Adrenal gland (tissue), 12 donors: ENCODE measurements around the gene INHBC. TPM values are rescaled to one million over a fixed set of nuclear protein-coding genes. Genes with fewer than 3 reads are reported as not detected.
A peak's percentile ranks its signal among the peaks of the same experiment; 100 is the strongest.

Experiments used
- DNase-seq, 7 donors: peaks; one replicate each; pipeline ENCODE4 v3.0.0-alpha.2; 2019 to 2020
- H3K27ac ChIP-seq, 5 donors: fragments of 200-600 bp; sonication (generic) in 4 of 5; 1 replicate in 3 of 5; 2 replicates in 2 of 5; pipeline versions ENCODE4 v1.5.1 to v1.8.0; 2016 to 2020; ENCODE audit warnings: mild to moderate bottlenecking in 1 of 5
- H3K27me3 ChIP-seq: fragments of 200-600 bp; 2 replicates; pipeline ENCODE4 v1.8.0; 2021
- H3K36me3 ChIP-seq, 2 donors: fragments of 200-600 bp; replicated peaks in 1 of 2; 1 replicate in 1 of 2; 2 replicates in 1 of 2; pipeline versions ENCODE4 v1.5.1 to v1.8.0; 2018 to 2022
- H3K4me1 ChIP-seq, 2 donors: fragments of 200-600 bp; replicated peaks in 1 of 2; 1 replicate in 1 of 2; 2 replicates in 1 of 2; pipeline versions ENCODE4 v1.5.1 to v1.8.0; 2018 to 2021
- H3K4me3 ChIP-seq, 4 donors: fragments of 200-600 bp; sonication (generic) in 3 of 4; one replicate each; pipeline ENCODE4 v1.5.1; 2016 to 2018
- H3K9me3 ChIP-seq, 3 donors: fragments of 200-600 bp; sonication (generic) in 1 of 3; replicated peaks in 1 of 3; 1 replicate in 2 of 3; 2 replicates in 1 of 3; pipeline versions ENCODE4 v1.5.1 to v1.8.0; 2016 to 2021
- CTCF ChIP-seq, 6 experiments: fragments of 450-650 bp in 4 of 6; fragments of 200-600 bp in 2 of 6; sonication (generic) in 1 of 6; IDR thresholded peaks; 1 replicate in 5 of 6; 2 replicates in 1 of 6; pipeline versions ENCODE4 v1.5.1 to v1.8.0; 2016 to 2021; ENCODE audit warnings: antibody characterized with exemption in 6 of 6, mild to moderate bottlenecking in 2 of 6, moderate library complexity in 1 of 6
- POLR2A ChIP-seq, 2 donors: fragments of 450-650 bp; IDR thresholded peaks; one replicate each; pipeline ENCODE4 v1.6.1; 2017; ENCODE audit warnings: antibody characterized with exemption in 2 of 2, mild to moderate bottlenecking in 2 of 2, moderate library complexity in 1 of 2
- WGBS, 4 donors: extraction: QIAGEN DNeasy Blood & Tissue Kit in 2 of 4; methylation state at CpG; one replicate each; pipeline versions ENCODE4 v1.1.5 to v1.1.7; 2013 to 2017; 5-methylcytosine and 5-hydroxymethylcytosine counted together
- intact Hi-C, 2 donors: fragments of 100-400 bp; cut with DNase I; formaldehyde crosslinking; loops; one replicate each; pipeline versions ENCODE4 v1.14.1 to v1.15.0; 2022 to 2023
- polyA plus RNA-seq, 3 donors: library from polyadenylated mRNA; stranded (reverse); fragments of 200-250 nt in 2 of 3; fragments of 350-450 nt in 1 of 3; fragmentation: Illumina TruSeq in 1 of 3; extraction: RNeasy Lipid Tissue Mini Kit (QIAGEN cat#74804) in 1 of 3; gene quantifications; one replicate each; pipeline ENCODE4 v1.2.3, GENCODE V29; 2013 to 2014
- total RNA-seq, 9 donors: library from RNA; depleted of rRNA in 4 of 9; stranded (reverse); fragments of >200 nt in 4 of 9; fragments of 120-200 nt in 1 of 9; fragmentation: NEBNext Ultra II Directional in 1 of 9; extraction: Animal tissue kit (Norgen Biotek cat#: 25700) in 1 of 9; gene quantifications; one replicate each; pipeline versions ENCODE4 v1.1.0 to v1.2.4, GENCODE V29; 2013 to 2023
- donor health status: healthy with polysubstance abuse.
- donor health status: Bipolar disorder and iron deficiency.
- donor health status: DM: yes; HTN: yes; CAD: no.
- donor health status: DM: no; HTN: no; CAD: no.
- donor health status: DM: no; HTN: no; CAD: no.
- donor health status: DM: yes; HTN: yes; CAD: no.

INHBC gene
- total and polyA plus RNA-seq, 12 donors = not detected

DNA sequence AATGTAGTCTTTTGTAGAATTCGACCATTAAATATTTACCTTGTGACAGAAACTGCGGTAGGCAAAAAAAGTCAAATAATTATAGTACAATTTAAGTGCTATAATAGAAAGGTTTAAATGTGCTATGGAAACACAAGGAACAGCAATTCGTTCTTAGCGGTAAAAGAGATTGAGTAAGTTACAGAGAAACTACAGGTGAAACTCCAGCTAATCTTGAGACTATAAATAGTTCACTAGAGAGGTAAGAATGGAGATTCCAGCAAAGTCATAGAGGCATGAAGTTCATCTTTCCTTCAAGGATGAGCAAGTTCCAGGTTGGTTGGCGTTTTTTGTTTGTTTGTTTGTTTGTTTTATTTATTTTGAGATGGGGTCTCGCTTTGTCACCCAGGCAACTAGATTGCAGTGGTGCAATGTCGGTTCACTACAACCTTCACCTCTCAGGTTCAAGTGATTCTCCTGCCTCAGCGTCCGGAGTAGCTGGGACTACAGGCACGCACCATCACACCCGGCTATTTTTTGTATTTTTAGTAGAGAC lies 2.9 kb upstream of the INHBC start:
- Histone ChIP-seq H3K36me3 (no peaks in the 10 kb centered on the region), H3K27ac (peak overlapping the region in 3 of 5 donors; percentile 93 to 99 (median 93)), H3K9me3 (no peaks in the 10 kb centered on the region), H3K4me1 (peaks cover 6 to 8% of the 10 kb centered on the region in 2 donors), H3K4me3 (peak overlapping the region in 1 of 4 donors; percentile 90), H3K27me3 (no peaks in the 10 kb centered on the region)
- intact Hi-C loops = no loop called here
- 85 to 89% (median 86%) methylated on average over 11 of the region's 11 CpGs for WGBS, 4 donors
- DNase-seq = no peak
- no peak for TF ChIP-seq CTCF (IDR thresholded peaks at IDR 0.05)
- no peak for TF ChIP-seq POLR2A (IDR thresholded peaks at IDR 0.05)

DNA sequence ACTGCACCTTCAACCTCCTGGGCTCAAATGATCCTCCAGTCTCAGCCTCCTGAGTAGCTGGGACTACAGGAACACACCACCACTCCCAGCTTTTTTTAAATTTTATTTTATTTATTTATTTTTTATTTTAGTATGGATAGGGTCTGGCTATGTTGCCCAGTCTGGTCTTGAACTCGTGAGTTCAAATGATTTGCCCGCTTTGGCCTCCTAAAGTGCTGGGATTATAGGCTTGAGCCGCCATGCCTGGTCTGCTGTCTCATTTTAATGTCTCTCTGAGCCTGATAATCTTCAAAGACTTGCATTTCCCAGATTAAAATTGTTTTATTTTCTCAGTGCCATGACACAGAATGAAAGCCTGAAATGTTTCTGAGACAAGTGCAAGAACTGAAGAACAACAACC lies 1.2 kb upstream of the INHBC start:
- Histone ChIP-seq H3K27ac (no peak overlapping the region), H3K4me1 (peaks cover 6 to 8% of the 10 kb centered on the region in 2 donors), H3K4me3 (no peak overlapping the region), H3K9me3 (no peaks in the 10 kb centered on the region), H3K36me3 (no peaks in the 10 kb centered on the region), H3K27me3 (no peaks in the 10 kb centered on the region)
- TF ChIP-seq CTCF (IDR thresholded peaks at IDR 0.05) = no peak
- no peak for TF ChIP-seq POLR2A (IDR thresholded peaks at IDR 0.05)
- 72 to 98% (median 77%) methylated on average over 3 of the region's 3 CpGs for WGBS, 4 donors
- no peak for DNase-seq
- intact Hi-C loops = no loop called here

- intact Hi-C loops = no loop called here
- H3K4me3 ChIP-seq = no peak overlapping the region
- H3K36me3 ChIP-seq = no peaks in the 10 kb centered on the region
- no peaks in the 10 kb centered on the region for H3K9me3 ChIP-seq
- DNase-seq = no peak
- 51 to 73% (median 57%) methylated on average over 4 of the region's 4 CpGs for WGBS, 4 donors
- no peaks in the 10 kb centered on the region for H3K4me1 ChIP-seq
- no peak overlapping the region for H3K27ac ChIP-seq
- TF ChIP-seq POLR2A (IDR thresholded peaks at IDR 0.05) (no peak), CTCF (IDR thresholded peaks at IDR 0.05) (no peak)
- H3K27me3 ChIP-seq = no peaks in the 10 kb centered on the region
Observed at GRCh38 chr12:57435293-57435692, 709 bp downstream of the INHBC start.

GRCh38 chr12:57438400-57438799 lies 3.8 kb downstream of the INHBC start:
- no peak overlapping the region for H3K27ac ChIP-seq
- no peaks in the 10 kb centered on the region for H3K36me3 ChIP-seq
- no peak overlapping the region for H3K4me3 ChIP-seq
- no peak for DNase-seq
- no peaks in the 10 kb centered on the region for H3K27me3 ChIP-seq
- no peaks in the 10 kb centered on the region for H3K4me1 ChIP-seq
- H3K9me3 ChIP-seq = no peaks in the 10 kb centered on the region
- 80 to 100% (median 90%) methylated on average over 1 of the region's 1 CpG for WGBS, 4 donors
- intact Hi-C loops = no loop called here
- TF ChIP-seq CTCF (IDR thresholded peaks at IDR 0.05) = no peak
